CD4-positive, alpha-beta T cell (primary cell): Measurements from ENCODE around the gene TIMM22. TPM values are rescaled to one million over a fixed set of nuclear protein-coding genes. Genes with fewer than 3 reads are reported as not detected.

Experiments
- ATAC-seq: fragments of 200-7000 bp; cut with Tn5 transposase; one replicate; pipeline ENCODE4 v1.10.0; 2022; ENCODE audit warnings: mild to moderate bottlenecking; ENCODE audit not compliant: poor library complexity
- CTCF ChIA-PET: fragments of 350-600 bp; sonication (Branson Sonifier 250); formaldehyde crosslinking; loops from one replicate; lab custom pipeline; 2021; ENCODE audit warnings: antibody characterized with exemption, inconsistent platforms; lab: Charles Lee
- POLR2A ChIA-PET: fragments of 350-600 bp; sonication (Branson Sonifier 250); formaldehyde crosslinking; loops from one replicate; lab custom pipeline; 2021; ENCODE audit warnings: antibody characterized with exemption, inconsistent platforms; lab: Charles Lee
- DNase-seq, 14 experiments: peaks; one replicate each; pipeline ENCODE4 v3.0.0-alpha.2; 2013 to 2020; ENCODE audit warnings: mixed read lengths in 2 of 14
- H3K27ac ChIP-seq, 2 donors: one replicate each; pipeline versions ENCODE4 v1.5.1 to v1.7.0; 2013; ENCODE audit warnings: low read length in 2 of 2, low read depth in 1 of 2, mild to moderate bottlenecking in 1 of 2
- H3K27me3 ChIP-seq, 2 experiments: 1 replicate in 1 of 2; 2 replicates in 1 of 2; pipeline versions ENCODE4 v1.6.1 to v1.7.0; 2013; ENCODE audit warnings: low read length in 2 of 2, control low read depth in 1 of 2, mild to moderate bottlenecking in 1 of 2, moderate library complexity in 1 of 2; ENCODE audit not compliant: insufficient read depth in 2 of 2, control insufficient read depth in 1 of 2
- H3K36me3 ChIP-seq: one replicate; pipeline ENCODE4 v1.6.1; 2013; ENCODE audit warnings: low read length, control low read depth; ENCODE audit not compliant: insufficient read depth
- H3K4me1 ChIP-seq: one replicate; pipeline ENCODE4 v1.6.1; 2013; ENCODE audit warnings: low read length, control low read depth; ENCODE audit not compliant: insufficient read depth
- H3K4me3 ChIP-seq: one replicate; pipeline ENCODE4 v1.5.1; 2013; ENCODE audit warnings: mild to moderate bottlenecking, low read length, moderate library complexity
- H3K9me3 ChIP-seq, 2 experiments: 1 replicate in 1 of 2; 2 replicates in 1 of 2; pipeline versions ENCODE4 v1.6.1 to v1.7.0; 2013; ENCODE audit warnings: low read length in 2 of 2, mild to moderate bottlenecking in 2 of 2, control low read depth in 1 of 2, moderate library complexity in 1 of 2; ENCODE audit not compliant: control insufficient read depth in 1 of 2, insufficient read depth in 1 of 2
- H3K27ac Mint-ChIP-seq: one replicate; pipeline ENCODE4 v1.8.0; 2020; ENCODE audit warnings: mixed read lengths
- H3K27me3 Mint-ChIP-seq: one replicate; pipeline ENCODE4 v1.8.0; 2021; ENCODE audit warnings: mixed read lengths
- H3K36me3 Mint-ChIP-seq: one replicate; pipeline ENCODE4 v1.8.0; 2021; ENCODE audit warnings: low read depth, mixed read lengths
- H3K4me1 Mint-ChIP-seq: one replicate; pipeline ENCODE4 v1.8.0; 2021; ENCODE audit warnings: low read depth, mixed read lengths
- H3K4me3 Mint-ChIP-seq: one replicate; pipeline ENCODE4 v1.8.0; 2020; ENCODE audit warnings: mild to moderate bottlenecking, mixed read lengths
- H3K9me3 Mint-ChIP-seq: one replicate; pipeline ENCODE4 v1.8.0; 2020; ENCODE audit warnings: mixed read lengths
- CTCF ChIP-seq: fragments of 200-600 bp; IDR thresholded peaks from one replicate; pipeline ENCODE4 v1.8.0; 2022; ENCODE audit warnings: antibody characterized with exemption, mild to moderate bottlenecking
- intact Hi-C, 2 experiments: fragments of 100-400 bp; cut with DNase I in 1 of 2; cut with micrococcal nuclease in 1 of 2; formaldehyde crosslinking; loops; one replicate each; pipeline versions ENCODE4 v1.15.1 to v1.9.0; 2023 to 2025; cut with DNase I, micrococcal nuclease
- total RNA-seq, 174 experiments: library from RNA in 2 of 174; stranded (reverse) in 2 of 174; gene quantifications; one replicate each; pipeline ENCODE4 v1.2.3 and lab custom pipeline; 2021 to 2026

TIMM22 gene
- total RNA-seq, 2 experiments from 2014 or later: 10.2 to 10.9 TPM

- intact Hi-C loops: no loop called here
- Mint-ChIP-seq H3K36me3 (peaks cover 16% of the 10 kb centered on the region), H3K27me3 (no peaks in the 10 kb centered on the region), H3K27ac (no peak overlapping the region), H3K4me3 (no peak overlapping the region), H3K4me1 (no peaks in the 10 kb centered on the region), H3K9me3 (no peaks in the 10 kb centered on the region)
- H3K4me1 ChIP-seq: no peaks in the 10 kb centered on the region
- peaks cover 13% of the 10 kb centered on the region for H3K36me3 ChIP-seq
- ATAC-seq (no peak), DNase-seq (no peak)
- TF ChIP-seq CTCF: no peak
- no peak overlapping the region for H3K27ac ChIP-seq
- CTCF ChIA-PET: no interaction called here
- POLR2A ChIA-PET: no interaction called here
- no peaks in the 10 kb centered on the region for H3K9me3 ChIP-seq
- no peak overlapping the region for H3K4me3 ChIP-seq
- no peaks in the 10 kb centered on the region for H3K27me3 ChIP-seq
Observed at GRCh38 chr17:1026599-1026975, 29.7 kb downstream of the TIMM22 start.

GRCh38 chr17:1027044-1027443 is 30.1 kb downstream of the TIMM22 start:
- no peaks in the 10 kb centered on the region for H3K9me3 Mint-ChIP-seq
- no peaks in the 10 kb centered on the region for H3K27me3 Mint-ChIP-seq
- H3K9me3 ChIP-seq: peaks cover 0 to 2% of the 10 kb centered on the region in 2 experiments
- POLR2A ChIA-PET: no interaction called here
- H3K36me3 Mint-ChIP-seq: peaks cover 16% of the 10 kb centered on the region
- ATAC-seq (no peak), DNase-seq (no peak)
- H3K36me3 ChIP-seq: peaks cover 13% of the 10 kb centered on the region
- CTCF ChIA-PET: no interaction called here
- intact Hi-C loops: no loop called here
- TF ChIP-seq CTCF: no peak
- no peak overlapping the region for H3K4me3 ChIP-seq
- H3K4me3 Mint-ChIP-seq: no peak overlapping the region
- H3K27me3 ChIP-seq: no peaks in the 10 kb centered on the region
- no peak overlapping the region for H3K27ac Mint-ChIP-seq
- H3K4me1 ChIP-seq: no peaks in the 10 kb centered on the region
- no peak overlapping the region for H3K27ac ChIP-seq
- no peaks in the 10 kb centered on the region for H3K4me1 Mint-ChIP-seq

- Mint-ChIP-seq H3K4me3 (no peak overlapping the region), H3K36me3 (peaks cover 19% of the 10 kb centered on the region), H3K27ac (no peak overlapping the region), H3K4me1 (no peaks in the 10 kb centered on the region), H3K9me3 (no peaks in the 10 kb centered on the region), H3K27me3 (no peaks in the 10 kb centered on the region)
- ChIA-PET CTCF (no interaction called here), POLR2A (no interaction called here)
- TF ChIP-seq CTCF: no peak
- intact Hi-C loops: no loop called here
- Histone ChIP-seq H3K27ac (no peak overlapping the region), H3K27me3 (no peaks in the 10 kb centered on the region), H3K4me1 (no peaks in the 10 kb centered on the region), H3K4me3 (no peak overlapping the region), H3K9me3 (peaks cover 0 to 4% of the 10 kb centered on the region in 2 experiments), H3K36me3 (peaks cover 25% of the 10 kb centered on the region)
- ATAC-seq (no peak), DNase-seq (no peak)
Observed at GRCh38 chr17:1029196-1029921, 32.4 kb downstream of the TIMM22 start.
